Peyer's patch (tissue), 4 donors: Measurements from ENCODE around the gene ZNF580.

Experiments used
- CTCF ChIP-seq, 6 experiments: fragments of 450-650 bp in 4 of 6; fragments of 200-600 bp in 2 of 6; sonication (generic) in 1 of 6; IDR thresholded peaks; one replicate each; pipeline ENCODE4 v1.5.1; 2017 to 2019; ENCODE audit warnings: antibody characterized with exemption in 6 of 6, mild to moderate bottlenecking in 3 of 6, moderate library complexity in 1 of 6
- POLR2A ChIP-seq, 2 donors: fragments of 450-650 bp; IDR thresholded peaks; one replicate each; pipeline ENCODE4 v1.5.1; 2017; ENCODE audit warnings: antibody characterized with exemption in 2 of 2, mild to moderate bottlenecking in 2 of 2, moderate library complexity in 2 of 2

DNA sequence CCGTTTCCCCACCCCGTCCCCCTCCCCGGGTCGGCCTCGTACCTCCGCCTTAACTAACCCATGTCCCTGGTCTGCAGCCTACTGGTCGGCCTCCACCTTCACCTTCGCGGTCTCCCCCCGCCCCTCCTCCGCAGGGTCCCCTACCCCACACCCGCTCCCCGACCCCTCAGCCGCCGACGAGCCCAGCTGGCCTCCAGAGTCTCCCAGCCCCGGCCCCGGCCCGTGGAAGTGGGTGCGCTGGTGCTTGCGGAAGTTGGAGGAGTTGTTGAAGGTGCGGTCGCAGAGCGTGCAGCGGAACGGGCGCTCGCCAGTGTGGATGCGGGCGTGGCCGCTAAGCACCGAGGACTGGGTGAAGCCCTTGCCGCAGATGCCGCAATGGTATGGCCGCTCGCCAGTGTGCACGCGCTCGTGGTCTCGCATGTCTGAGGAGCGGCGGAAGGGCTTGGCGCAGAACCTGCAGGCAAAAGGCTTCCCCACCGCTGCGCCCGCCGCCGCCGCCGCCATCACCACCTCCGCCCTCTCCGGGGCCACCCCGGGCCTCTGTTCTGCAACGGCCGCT is 19.1 kb upstream of the ZNF580 start:
- TF ChIP-seq CTCF (IDR thresholded peaks at IDR 0.05) (no peak), POLR2A (IDR thresholded peaks at IDR 0.05) (no peak)
